Measurements from ENCODE around the gene TSPO.
"Not testable (repeated sequence)": the region's sequence is repeated elsewhere in the genome, so short reads cannot be mapped to it uniquely, and the experiment has no call there.

Gene TSPO

GRCh38 chr22:43129426-43130425 lies 21.6 kb upstream of the TSPO start:
- DNase-seq (ENCODE audit: low read depth in 1 of 2, low spot score in 1 of 2) = no peak

- DNase-seq (ENCODE audit: low read depth in 1 of 2, low spot score in 1 of 2) = no peak
Measured at GRCh38 chr22:43131773-43132501, 19.4 kb upstream of the TSPO start.

- no peak for DNase-seq (ENCODE audit: low read depth in 1 of 2, low spot score in 1 of 2)
Measured at GRCh38 chr22:43133401-43133800, 18.0 kb upstream of the TSPO start.

GRCh38 chr22:43134553-43134952 lies 16.8 kb upstream of the TSPO start:
- DNase-seq (ENCODE audit: low read depth in 1 of 2, low spot score in 1 of 2) = no peak

- DNase-seq (ENCODE audit: low read depth in 1 of 2, low spot score in 1 of 2) = no peak
Measured at GRCh38 chr22:43135565-43135964, 15.8 kb upstream of the TSPO start.

- DNase-seq (ENCODE audit: low read depth in 1 of 2, low spot score in 1 of 2) = no peak
Measured at GRCh38 chr22:43136255-43136654, 15.1 kb upstream of the TSPO start.

GRCh38 chr22:43136801-43137200 lies 14.6 kb upstream of the TSPO start:
- DNase-seq (ENCODE audit: low read depth in 1 of 2, low spot score in 1 of 2) = no peak

GRCh38 chr22:43142880-43143562 lies 8.3 kb upstream of the TSPO start, which contains the start of gene MCAT:
Gene MCAT (minus strand): TSS chr22:43143398. CDS start chr22:43143348, 50 bp downstream.
- peak; percentile 63 to 75 for DNase-seq (ENCODE audit: low read depth in 1 of 2, low spot score in 1 of 2)

- DNase-seq (ENCODE audit: low read depth in 1 of 2, low spot score in 1 of 2) = no peak
Measured at GRCh38 chr22:43144949-43145348, 6.4 kb upstream of the TSPO start.

GRCh38 chr22:43145371-43145770 lies 6.0 kb upstream of the TSPO start:
- not testable (repeated sequence) for DNase-seq (ENCODE audit: low read depth in 1 of 2, low spot score in 1 of 2)

- not testable (repeated sequence) for DNase-seq (ENCODE audit: low read depth in 1 of 2, low spot score in 1 of 2)
Measured at GRCh38 chr22:43146332-43146731, 5.0 kb upstream of the TSPO start.

- DNase-seq (ENCODE audit: low read depth in 1 of 2, low spot score in 1 of 2) = no peak
Measured at GRCh38 chr22:43147821-43148220, 3.5 kb upstream of the TSPO start.

GRCh38 chr22:43148581-43148980 lies 2.8 kb upstream of the TSPO start:
- no peak for DNase-seq (ENCODE audit: low read depth in 1 of 2, low spot score in 1 of 2)

GRCh38 chr22:43150731-43151206 lies 590 bp upstream of the TSPO start:
- DNase-seq (ENCODE audit: low read depth in 1 of 2, low spot score in 1 of 2) = no peak

- no peak for DNase-seq (ENCODE audit: low read depth in 1 of 2, low spot score in 1 of 2)
Measured at GRCh38 chr22:43152003-43152356, 621 bp downstream of the TSPO start.

- DNase-seq (ENCODE audit: low read depth in 1 of 2, low spot score in 1 of 2) = peak; percentile 38
Measured at GRCh38 chr22:43152357-43153071, 1.2 kb downstream of the TSPO start.

GRCh38 chr22:43153899-43154298 lies 2.5 kb downstream of the TSPO start:
- no peak for DNase-seq (ENCODE audit: low read depth in 1 of 2, low spot score in 1 of 2)

GRCh38 chr22:43154887-43155536 lies 3.7 kb downstream of the TSPO start:
- no peak for DNase-seq (ENCODE audit: low read depth in 1 of 2, low spot score in 1 of 2)

- no peak for DNase-seq (ENCODE audit: low read depth in 1 of 2, low spot score in 1 of 2)
Measured at GRCh38 chr22:43155789-43156188, 4.4 kb downstream of the TSPO start.

- no peak for DNase-seq (ENCODE audit: low read depth in 1 of 2, low spot score in 1 of 2)
Measured at GRCh38 chr22:43156413-43156812, 5.1 kb downstream of the TSPO start.
